HG03135 (cell line): ENCODE measurements around the gene DCC.
"Not testable (repeated sequence)": the region's sequence is repeated elsewhere in the genome, so short reads cannot be mapped to it uniquely, and the experiment has no call there.

ENCODE experiments used
- ATAC-seq: cut with Tn5 transposase; IDR thresholded peaks from one replicate; pipeline ENCODE4 v1.9.1; 2021; ENCODE audit warnings: mild to moderate bottlenecking, moderate library complexity; ENCODE audit not compliant: unreplicated experiment

The DCC gene

GRCh38 chr18:53458268-53458667, 1118.3 kb downstream of the DCC start:
- no peak for ATAC-seq

GRCh38 chr18:53458944-53459580, 1119.1 kb downstream of the DCC start:
- no peak for ATAC-seq

GRCh38 chr18:53467756-53468155, 1127.8 kb downstream of the DCC start:
- ATAC-seq, result no peak

DNA sequence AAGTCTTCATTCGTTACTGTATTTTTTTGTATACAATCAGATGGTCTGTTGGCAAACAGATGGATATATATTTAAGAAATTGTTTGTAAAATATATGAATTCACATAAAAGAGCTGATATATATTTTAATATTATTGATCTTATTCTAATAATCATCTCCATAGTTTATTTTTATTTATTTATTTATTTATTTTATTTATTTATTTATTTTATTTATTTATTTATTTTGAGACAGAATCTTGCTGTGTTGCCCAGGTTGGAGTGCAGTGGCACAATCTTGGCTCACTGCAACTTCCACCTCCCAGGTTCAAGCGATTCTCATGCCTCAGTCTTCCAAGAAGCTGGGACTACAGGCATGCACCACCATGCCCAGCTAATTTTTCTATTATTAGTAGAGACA, 1128.2 kb downstream of the DCC start:
- ATAC-seq, result not testable (repeated sequence)

DNA sequence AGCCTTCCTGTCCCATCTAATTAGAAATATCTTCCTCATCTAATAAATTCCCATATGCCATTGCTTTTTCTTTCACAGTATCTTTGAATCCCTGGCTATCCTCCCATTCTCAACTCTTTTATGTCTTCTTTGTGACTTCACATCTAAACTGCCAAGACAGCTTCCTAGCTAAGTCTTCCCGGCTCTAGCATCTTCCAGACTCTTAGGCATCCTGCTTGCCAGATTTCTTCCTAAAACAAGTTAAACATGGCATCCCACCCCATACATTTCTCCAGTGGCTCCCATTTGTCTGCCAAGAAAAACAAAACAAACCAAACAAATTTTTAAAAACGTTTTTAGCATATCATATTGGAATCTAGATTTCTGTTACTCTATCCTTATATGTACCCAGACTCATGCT, 1132.5 kb downstream of the DCC start:
- ATAC-seq, result no peak

GRCh38 chr18:53478155-53478554, 1138.2 kb downstream of the DCC start:
- ATAC-seq, result no peak

- ATAC-seq, result no peak
Measured at GRCh38 chr18:53486296-53486695, 1146.3 kb downstream of the DCC start.

GRCh38 chr18:53489266-53489665, 1149.3 kb downstream of the DCC start:
- ATAC-seq, result no peak

DNA sequence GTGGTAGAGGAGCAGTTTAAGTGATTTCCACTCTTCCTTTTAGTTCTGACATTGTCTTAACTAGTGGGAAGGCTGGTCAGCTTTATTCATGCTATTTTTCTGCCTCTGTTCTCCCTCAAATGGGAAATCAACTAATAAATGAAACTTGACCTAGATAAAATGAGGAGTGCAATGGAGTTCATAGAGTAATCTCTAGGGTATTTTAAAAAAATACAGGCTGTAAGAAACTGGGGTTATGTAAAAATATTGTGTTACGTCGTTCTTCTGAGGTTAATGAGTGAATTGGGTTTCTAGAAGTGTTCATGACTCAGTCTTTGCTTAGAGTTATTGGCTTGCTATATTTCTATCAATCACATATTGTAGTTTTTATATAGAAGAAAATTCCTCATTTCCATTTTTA, 1150.0 kb downstream of the DCC start:
- no peak for ATAC-seq

DNA sequence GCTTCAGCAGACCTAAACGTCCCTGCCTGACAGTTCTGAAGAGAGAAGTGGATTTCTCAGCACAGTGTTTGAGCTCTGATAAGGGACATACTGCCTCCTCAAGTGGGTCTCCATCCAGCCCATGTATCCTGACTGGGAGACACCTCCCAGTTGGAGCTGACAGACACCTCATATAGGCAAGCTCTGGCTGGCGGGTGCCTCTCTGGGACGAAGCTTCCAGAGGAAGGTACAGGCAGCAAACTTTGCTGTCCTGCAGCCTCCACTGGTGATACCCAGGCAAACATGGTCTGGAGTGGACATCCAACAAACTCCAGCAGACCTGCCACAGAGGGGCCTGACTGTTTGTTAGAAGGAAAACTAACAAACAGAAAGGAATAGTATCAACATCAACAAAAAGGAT, 1156.0 kb downstream of the DCC start:
- no peak for ATAC-seq

- no peak for ATAC-seq
Measured at GRCh38 chr18:53503914-53504441, 1164.0 kb downstream of the DCC start.

DNA sequence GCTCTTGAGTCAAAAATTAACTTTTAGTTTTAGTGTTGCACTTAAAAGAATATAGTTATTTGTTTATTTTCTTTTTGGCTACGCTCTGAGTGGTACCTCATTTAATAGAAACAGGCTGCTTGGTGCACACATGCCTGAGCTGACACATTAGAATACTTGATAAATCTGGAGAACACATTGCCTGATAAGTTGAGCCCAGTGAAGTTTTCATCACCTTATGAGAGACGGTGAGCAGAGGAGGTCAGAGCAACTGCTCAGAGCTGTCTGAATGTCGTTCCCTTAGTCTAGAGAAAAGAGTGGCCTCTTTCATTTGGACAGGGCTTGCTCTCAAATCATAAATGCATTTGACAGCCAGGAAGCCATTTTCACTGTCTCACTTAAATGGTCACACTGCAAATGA, 1168.5 kb downstream of the DCC start:
- no peak for ATAC-seq

DNA sequence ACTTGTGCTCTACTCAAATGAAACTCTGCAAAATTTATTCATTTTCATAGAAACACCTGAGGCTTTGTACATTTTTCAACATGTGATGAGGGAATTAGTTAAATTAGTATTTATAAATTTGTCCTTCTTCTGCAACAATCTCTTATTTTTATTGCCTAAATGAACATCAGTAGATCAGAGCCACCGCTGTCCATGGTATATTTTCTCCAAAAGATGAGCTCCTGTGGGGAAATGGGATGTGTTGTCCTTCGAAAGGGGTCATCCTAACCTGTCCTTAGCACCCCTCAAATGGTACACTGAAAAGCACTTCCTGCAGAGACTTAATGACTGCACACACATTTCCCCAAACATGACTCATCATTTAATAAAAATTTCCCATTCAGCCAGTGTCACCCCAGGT, 1169.9 kb downstream of the DCC start:
- ATAC-seq, result no peak

DNA sequence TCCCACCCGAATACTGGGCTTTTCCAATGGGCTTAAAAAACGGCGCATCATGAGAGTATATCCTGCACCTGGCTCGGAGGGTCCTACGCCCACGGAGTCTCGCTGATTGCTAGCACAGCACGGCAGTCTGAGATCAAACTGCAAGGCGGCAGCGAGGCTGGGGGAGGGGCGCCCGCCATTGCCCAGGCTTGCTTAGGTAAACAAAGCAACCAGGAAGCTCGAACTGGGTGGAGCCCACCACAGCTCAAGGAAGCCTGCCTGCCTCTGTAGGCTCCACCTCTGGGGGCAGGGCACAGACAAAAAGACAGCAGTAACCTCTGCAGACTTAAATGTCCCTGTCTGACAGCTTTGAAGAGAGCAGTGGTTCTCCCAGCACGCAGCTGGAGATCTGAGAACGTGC, 1171.7 kb downstream of the DCC start:
- ATAC-seq, result not testable (repeated sequence)

DNA sequence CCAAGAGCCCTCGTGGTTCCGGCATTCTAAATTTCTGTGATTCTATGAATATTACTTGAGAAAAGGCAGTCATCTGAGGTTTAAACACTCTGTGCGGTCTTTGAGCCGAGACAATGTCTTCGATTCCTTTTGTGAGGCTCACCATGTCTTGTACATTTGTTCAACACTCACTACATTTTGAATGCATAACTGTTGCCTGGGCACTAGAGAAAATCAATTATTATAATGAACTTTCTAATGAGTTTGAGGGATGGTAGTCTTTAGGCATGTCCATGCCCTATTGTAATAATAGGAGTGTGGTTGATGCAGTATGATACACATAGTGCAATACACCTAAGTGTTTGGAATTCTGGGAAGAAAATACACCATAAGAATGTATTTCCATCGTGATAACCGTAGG, 1181.1 kb downstream of the DCC start:
- ATAC-seq, result no peak

- no peak for ATAC-seq
Measured at GRCh38 chr18:53526101-53526870, 1186.3 kb downstream of the DCC start.

DNA sequence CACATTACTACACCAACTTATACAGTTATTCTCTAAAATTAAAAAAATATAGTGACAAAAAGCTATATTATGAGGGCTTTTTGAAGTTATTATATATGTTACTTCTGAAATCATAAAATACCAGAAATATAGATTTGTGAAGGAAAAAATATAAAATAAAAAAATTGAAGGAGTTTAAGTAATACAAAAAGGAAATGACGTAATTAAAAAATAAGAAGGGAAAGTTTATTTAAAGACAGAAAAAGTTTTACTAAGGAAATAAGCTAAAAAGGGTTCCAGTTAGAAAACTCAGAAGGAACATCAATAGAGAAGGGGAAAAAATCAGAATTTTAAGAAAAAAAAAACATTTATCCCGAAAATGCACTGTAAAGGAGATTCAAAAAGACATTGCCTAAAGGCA, 1187.4 kb downstream of the DCC start:
- ATAC-seq, result no peak

DNA sequence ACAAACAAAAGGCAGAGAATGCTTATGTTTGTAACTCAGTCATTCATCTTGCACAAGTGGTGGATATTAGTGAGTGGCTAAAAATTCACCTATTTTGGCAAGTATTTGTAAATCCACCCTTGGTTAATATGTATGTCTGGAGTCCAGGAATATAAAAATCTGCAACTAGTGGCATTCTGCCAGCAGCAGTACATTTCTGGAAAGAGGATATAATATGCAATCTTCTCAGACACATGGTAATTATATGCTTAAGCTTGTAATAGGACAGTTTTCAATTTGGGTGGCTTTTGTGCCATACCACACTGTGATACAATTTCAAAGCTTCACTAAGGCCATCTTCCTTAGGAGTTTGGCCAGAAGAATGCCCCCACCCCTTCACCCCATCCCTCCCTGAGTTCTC, 1191.2 kb downstream of the DCC start:
- ATAC-seq, result no peak

DNA sequence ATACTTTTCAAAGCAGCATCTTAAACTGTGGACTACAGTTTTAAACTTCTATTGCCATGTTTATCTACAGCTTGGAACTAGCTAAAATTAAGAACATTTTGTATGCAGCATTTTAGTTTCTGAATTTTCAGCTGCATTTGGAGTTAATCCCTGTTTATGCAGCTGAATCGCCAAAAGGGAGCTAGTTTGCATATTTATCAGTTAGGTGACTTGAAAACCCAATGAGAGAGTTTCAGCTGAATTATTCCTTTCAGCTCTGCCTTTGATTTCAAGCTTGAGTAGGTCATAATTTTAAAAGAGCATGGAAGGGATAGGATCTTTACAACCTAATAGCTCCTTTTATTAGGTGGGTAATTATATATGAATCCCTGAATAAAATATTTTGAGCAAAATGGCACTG, 1191.9 kb downstream of the DCC start:
- ATAC-seq, result no peak

DNA sequence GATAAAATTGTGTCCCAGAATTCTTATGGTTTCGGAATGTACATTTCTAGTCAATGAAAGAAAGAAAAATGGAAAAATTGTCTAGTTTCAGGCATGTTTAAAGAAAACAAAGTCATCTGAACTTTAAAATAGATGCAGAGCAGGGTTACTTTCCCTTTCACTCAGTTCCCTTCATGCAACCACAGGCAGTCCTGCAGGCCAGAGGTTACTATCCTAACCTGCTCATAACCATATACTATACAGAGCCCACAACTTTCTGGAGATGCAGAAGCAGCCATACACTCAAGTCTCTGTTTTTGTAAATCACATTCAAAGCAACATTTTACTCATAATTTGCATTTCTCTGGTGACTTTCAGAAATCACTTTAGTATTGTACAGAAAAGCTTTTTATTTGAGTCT, 1194.2 kb downstream of the DCC start:
- ATAC-seq, result no peak

DNA sequence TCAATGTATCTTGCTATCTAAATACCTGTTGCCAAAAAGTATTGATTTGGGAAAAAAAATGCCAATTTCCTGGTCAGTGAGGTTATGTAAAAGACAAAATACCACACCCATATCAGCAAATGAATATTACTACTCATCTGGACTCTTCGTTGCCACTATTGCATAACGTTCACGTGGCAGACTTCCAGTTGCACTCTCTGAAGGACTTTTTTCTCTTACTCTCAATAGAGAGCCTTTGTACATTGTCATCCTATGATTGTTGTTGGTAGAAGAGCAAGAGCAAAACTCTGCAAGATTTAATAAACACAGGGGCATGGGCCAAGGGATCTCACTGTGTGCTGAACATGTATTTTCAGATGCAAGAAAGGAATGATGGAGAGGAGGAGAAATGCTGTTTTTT, 1194.7 kb downstream of the DCC start:
- ATAC-seq, result no peak

DNA sequence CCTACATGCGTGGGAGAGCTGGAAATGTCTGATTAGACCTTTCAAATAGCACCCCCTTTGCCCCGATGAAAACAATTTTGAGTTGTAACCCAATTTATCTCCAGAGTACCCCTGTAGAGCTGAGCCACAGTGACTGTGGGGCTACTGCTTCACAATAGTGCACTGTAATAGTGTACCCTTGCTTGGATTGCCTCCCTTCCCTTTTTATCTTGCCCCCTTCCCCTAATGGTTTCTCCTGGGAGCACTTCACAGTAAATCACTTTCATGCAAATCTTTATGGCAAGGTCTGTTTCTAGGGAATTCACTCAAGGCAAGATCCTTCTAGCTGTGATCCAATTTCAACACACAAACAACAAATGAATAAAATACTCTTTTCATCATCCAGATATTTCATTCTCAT, 1196.9 kb downstream of the DCC start:
- ATAC-seq, result no peak

DNA sequence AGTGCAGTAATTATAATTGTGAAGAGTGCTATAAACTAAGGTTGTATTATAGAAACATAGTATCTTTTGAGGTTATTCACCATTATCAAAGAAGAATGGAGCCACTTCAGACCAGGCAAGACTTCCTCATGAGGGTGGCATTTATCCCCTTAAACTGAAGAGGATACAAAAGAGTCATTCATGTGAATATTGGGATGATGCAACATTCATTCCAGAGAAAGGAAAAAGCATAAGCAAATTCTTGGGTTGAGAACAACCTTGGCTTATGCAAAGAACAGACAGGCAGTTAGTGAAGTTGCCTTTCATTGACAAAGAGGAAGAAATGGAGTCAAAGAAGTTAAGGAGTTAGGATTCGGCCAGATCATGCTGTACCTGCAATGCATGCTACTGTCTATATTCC, 1201.9 kb downstream of the DCC start:
- no peak for ATAC-seq
